GM12874 (cell line): ENCODE data around the gene C6orf47.

Experiments
- CTCF ChIP-seq: IDR thresholded peaks from 2 replicates; pipeline ENCODE4 v1.5.1; 2011; ENCODE audit warnings: low read depth, mild to moderate bottlenecking, control low read depth, low read length, moderate library complexity; ENCODE audit not compliant: insufficient read depth

The C6orf47 gene

GRCh38 chr6:31614684-31615578, 45.6 kb downstream of the C6orf47 start, which contains the start of gene AIF1:
TSS of gene AIF1 (plus strand) at chr6:31615234. CDS start at chr6:31615330, 96 bp downstream.
- TF ChIP-seq CTCF = no peak

- no peak for TF ChIP-seq CTCF
These were observed 46.4 kb downstream of the C6orf47 start for GRCh38 chr6:31614075-31614619.

DNA sequence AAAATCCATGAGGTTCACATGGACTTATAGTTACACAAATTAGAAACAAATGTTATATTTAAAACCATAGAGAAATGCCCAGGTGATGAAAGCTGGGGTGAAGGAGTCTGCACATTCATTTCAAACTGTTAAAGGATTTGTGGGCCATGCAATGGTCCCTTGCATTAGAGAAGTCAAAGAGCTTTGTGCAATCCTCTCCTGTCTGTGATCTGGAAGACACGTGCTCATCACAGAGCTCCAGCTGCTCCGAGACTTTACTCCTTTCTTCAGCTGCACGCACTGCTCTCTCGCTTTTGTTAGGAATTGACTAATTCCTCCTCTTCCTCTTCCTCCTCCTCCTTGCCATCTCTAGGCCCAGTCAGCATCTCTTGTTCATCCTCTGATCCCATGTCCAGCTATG, 49.6 kb downstream of the C6orf47 start:
- no peak for TF ChIP-seq CTCF

GRCh38 chr6:31609519-31610406, 50.8 kb downstream of the C6orf47 start:
- no peak for TF ChIP-seq CTCF
